Cortex of kidney (tissue), 1 donor: Measurements from ENCODE around the gene RBP3.

Experiments used
- DNase-seq: peaks from one replicate; lab custom pipeline; 2025; lab: John Stamatoyannopoulos, UW

The RBP3 gene

DNA sequence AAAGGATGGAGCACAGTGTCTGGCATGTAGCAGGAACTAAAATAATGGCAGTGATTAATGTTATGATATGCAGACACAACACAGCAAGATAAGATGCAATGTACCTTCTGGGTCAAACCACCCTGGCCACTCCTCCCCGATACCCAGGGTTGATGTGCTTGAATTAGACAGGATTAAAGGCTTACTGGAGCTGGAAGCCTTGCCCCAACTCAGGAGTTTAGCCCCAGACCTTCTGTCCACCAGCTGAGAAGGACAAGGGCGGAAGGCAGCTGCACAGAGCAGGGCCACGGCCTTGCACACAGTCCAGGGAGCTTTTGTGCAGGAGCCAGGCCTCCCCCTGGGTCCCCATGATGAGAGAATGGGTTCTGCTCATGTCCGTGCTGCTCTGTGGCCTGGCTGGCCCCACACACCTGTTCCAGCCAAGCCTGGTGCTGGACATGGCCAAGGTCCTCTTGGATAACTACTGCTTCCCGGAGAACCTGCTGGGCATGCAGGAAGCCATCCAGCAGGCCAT lies at the start of gene RBP3:
RBP3 (plus strand) TSS at position 226 of the 514 bp plus-strand sequence; CDS start at position 348, 122 bp downstream.
- DNase-seq = no peak

DNA sequence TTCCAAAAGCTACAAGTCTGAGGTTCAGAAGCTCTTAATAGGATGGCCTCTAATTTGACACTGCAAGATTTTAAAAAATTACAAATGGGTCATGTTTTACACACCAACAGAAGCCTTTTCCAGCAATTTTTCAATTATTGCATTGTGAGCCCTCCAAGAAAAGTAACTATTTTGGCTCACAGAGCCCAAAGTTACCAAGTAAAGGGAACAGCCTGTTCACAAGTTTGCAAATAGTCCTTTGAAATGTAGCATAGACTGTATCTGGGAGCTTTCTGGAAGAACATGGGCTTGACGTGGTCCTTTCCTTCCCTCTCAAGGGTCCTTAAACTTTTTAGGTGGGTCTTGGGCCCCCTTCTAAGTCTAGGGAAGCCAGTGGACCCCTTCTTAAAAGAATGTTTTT lies 49.4 kb upstream of the RBP3 start:
- no peak for DNase-seq

DNA sequence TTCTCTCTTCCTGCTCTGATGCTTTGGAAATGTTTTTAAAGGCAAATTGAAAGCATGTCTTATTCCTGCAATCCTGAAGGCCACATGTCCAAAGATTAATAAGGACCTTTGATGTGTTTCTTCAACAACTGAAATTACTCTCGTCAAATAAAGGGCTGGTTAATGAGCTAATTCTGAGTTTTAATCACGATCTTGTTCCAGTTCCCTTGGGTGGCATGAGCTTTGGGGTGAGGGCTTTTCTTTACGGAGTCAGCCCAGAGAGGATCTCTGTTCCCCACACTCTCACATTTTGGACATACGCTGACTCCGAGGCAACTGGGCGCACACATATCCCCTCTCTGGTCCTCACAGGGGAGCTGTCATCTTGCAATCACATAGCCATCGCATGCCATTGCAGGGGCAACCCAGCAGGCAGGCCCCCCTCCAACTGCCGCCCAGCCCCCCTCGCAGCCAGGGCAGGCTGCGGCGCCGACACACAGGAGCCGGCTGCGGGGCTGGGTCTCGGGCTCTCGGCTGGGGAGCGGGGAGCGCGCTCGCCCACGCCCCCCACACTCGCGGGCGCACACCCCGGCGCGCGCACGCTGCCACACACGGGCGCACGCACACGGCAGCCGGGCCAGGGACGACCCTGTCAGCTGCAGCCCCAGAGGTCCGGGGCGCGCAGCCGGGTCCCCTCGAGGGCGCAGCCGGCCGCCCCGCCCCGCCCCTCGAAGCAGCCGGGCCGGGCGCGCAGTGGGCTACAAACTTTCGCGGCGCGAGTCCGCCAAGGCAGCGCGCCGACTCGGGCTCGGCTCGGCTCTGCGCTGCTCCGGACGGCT lies 48.3 kb upstream of the RBP3 start, which contains the start of gene GDF10:
GDF10 (plus strand) TSS at position 587 of the 818 bp plus-strand sequence. CDS start 455 bp downstream, outside the sequence.
- no peak for DNase-seq

DNA sequence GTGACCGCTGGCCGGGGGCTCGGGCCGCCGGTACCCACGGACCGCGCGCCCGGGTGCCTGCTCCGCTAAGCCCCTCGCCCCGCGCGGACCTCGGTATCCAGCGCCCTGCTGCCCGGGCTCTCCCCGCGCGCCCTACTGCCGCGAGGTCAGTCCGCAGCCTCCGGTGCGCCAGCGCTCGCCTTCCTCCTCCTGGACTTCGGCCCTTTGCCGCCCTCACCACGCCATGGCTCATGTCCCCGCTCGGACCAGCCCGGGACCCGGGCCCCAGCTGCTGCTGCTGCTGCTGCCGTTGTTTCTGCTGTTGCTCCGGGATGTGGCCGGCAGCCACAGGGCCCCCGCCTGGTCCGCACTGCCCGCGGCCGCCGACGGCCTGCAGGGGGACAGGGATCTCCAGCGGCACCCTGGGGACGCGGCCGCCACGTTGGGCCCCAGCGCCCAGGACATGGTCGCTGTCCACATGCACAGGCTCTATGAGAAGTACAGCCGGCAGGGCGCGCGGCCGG lies 47.7 kb upstream of the RBP3 start:
- DNase-seq = no peak

DNA sequence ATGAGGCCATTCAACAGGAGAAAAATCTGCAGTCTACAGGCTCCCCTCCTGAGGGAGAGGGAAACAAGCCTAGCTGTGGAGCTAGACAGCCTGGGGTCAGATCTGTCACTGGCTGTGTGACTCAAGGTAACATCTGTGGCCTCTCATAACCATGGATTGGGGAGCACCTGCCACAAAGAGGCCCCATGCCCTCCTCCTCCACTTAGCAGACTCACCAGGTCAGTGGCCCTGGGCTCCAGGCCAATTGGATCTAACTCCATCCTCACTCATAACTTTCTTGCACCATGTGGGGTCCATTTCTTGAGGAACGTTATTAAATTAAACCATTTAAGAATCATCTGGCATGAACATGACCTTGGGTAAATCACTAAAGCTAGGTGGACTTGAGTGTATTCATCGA lies 46.3 kb upstream of the RBP3 start:
- DNase-seq = no peak

DNA sequence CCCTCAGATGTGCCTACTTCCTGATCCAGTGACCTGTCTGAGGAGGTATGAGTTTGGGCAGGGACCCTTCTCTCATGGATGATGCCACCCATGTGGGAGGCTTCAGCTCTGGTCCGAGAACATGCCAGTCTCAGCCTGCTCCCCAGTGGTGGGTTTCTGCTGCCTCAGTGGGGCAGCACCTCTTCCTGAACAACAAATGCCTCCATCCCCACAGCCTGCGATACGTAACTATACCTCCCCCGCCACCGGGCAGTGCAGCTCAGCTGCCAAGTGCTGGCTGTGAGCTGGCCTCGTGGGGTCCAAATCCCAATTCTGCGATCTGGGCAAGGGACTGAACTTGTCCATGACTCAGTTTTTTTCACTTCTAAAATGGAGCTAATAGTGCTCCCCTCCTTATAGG lies 45.1 kb upstream of the RBP3 start:
- no peak for DNase-seq

DNA sequence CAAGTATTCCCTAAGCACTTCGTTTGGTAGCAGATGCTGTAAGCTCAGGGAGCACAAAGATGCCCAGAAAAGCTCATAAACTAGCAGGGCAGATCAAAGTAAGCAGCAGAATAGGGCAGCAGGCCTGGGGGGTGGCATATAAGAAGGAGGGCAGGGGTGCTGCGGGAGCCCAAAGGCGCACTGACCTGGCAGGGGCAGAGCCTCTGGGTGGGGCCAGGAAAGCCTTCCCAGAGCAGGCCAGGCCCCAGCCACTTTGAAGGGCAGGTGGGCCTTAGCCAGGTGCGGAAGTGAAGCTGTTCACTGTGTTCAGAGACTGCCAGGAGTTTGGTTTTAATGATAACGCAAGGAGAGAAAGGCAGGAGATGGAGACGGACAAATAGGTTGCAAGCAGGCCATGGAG lies 44.3 kb upstream of the RBP3 start:
- DNase-seq = no peak

DNA sequence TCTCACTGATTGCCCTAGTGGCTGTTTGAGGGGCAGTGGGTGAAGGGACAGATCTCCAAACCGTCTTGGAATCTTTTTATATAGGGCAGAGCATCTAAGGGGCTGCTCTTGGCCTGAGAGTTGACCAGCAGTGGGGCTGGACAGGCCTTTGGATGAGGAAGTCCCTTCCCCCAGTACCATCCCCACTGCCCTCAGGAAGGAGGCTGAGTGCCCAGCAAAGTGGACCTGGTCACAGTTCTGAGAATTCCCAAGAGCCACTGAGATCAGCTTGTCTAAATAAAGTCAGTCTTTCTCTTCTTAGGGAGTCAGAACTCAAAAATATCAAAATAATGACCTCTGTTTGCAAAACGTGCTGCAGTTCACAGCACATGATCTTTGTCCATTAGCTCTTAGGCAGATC lies 42.6 kb upstream of the RBP3 start:
- no peak for DNase-seq

DNA sequence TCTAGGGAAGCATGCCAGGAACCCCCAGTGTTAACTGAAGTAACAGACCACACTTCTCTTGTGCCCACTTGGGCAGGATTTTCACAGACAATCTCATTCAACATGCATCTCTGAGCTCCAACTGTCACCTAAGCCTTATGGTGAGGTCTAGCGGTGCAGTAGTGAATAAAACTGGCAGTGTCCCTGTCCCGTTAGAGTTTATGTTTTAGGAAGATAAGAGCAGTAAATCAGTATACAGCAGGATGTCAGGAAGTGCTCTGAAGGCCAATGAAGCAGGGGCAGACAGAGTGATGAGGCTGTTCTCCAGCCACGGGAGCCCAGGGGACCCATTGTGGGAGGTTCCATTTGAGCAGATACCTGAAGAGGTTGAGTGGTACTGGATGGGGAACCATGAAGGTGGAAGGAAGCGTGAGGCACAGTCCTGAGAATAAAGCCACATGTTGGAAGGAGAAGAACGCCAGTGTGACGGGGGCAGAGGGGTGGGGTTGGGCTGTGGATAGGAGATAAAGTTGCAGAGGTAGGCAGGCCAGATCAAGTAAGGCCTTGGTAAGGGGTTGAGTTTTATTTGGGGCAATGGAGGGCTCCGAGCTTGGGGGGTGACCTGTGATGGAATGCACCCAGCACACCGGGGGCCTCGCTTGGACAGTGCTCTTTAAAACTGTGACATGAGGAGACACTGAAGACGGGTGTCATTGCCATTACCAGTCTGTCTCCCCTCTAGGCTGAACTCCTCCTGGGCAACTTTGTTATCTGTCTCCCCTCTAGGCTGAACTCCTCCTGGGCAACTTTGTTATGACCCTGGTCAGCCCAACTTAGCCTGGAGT lies 41.6 kb upstream of the RBP3 start:
- no peak for DNase-seq

DNA sequence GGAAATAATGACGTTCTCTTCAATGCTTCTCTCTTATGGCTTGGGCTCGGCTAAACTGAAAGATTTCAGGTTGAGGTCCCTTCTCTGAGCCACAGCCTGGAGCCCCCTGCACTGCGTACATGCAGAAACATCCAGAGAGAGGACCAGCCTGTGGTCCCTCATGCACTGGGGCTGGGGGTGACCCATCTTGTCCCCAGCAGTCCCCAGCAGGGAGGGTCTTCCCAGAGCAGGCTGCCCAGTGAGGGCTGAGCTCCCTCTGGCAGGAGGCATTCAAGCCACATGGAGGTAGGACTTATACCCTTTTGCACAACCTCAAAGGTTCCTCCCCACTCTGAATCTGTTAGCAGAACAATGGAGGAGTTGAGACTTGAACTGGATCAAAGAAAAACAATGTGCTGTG lies 40.8 kb upstream of the RBP3 start:
- DNase-seq = no peak

DNA sequence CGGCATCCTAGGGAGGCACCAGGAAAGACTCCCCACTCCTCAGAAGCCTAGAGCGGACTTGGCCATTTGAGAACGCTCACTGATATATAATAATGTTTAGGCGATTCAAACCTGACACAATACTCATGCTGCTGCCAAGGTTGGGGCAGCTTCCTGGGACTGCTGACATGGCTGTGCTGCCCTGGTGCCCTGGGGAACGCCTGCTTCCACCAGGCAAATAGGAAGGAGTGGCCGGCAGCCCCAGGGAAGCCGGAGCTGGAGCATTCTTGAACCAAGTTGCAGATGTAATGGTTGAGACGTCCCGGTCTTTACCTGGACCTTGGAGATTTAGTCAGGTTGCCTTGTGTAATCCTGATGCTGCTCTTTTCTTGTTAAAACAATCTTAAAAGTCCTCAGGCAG lies 39.4 kb upstream of the RBP3 start:
- DNase-seq = no peak

DNA sequence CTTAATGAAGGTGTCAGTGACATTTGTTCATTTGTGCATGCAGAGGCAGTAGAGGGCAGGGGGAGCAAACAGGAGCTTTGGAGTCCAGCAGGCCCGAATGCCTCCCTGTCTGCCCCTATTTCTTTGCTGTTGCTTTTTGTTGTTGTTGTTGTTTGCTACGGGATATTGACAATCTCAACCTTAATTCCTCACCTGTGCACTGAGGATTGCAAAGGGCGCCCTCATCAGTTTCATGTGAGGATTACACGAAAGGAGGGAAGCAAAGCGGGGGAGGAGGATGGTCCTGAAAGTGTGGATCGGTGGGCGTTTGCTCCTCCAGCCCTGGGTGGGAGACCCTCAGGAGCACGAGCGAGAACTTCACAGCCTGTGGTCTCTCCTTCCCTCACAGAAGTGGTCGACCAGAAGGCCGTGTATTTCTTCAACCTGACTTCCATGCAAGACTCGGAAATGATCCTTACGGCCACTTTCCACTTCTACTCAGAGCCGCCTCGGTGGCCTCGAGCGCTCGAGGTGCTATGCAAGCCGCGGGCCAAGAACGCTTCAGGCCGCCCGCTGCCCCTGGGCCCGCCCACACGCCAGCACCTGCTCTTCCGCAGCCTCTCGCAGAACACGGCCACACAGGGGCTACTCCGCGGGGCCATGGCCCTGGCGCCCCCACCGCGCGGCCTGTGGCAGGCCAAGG lies 38.6 kb upstream of the RBP3 start:
- no peak for DNase-seq

DNA sequence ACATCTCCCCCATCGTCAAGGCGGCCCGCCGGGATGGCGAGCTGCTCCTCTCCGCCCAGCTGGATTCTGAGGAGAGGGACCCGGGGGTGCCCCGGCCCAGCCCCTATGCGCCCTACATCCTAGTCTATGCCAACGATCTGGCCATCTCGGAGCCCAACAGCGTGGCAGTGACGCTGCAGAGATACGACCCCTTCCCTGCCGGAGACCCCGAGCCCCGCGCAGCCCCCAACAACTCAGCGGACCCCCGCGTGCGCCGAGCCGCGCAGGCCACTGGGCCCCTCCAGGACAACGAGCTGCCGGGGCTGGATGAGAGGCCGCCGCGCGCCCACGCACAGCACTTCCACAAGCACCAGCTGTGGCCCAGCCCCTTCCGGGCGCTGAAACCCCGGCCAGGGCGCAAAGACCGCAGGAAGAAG lies 38.1 kb upstream of the RBP3 start:
- no peak for DNase-seq

DNA sequence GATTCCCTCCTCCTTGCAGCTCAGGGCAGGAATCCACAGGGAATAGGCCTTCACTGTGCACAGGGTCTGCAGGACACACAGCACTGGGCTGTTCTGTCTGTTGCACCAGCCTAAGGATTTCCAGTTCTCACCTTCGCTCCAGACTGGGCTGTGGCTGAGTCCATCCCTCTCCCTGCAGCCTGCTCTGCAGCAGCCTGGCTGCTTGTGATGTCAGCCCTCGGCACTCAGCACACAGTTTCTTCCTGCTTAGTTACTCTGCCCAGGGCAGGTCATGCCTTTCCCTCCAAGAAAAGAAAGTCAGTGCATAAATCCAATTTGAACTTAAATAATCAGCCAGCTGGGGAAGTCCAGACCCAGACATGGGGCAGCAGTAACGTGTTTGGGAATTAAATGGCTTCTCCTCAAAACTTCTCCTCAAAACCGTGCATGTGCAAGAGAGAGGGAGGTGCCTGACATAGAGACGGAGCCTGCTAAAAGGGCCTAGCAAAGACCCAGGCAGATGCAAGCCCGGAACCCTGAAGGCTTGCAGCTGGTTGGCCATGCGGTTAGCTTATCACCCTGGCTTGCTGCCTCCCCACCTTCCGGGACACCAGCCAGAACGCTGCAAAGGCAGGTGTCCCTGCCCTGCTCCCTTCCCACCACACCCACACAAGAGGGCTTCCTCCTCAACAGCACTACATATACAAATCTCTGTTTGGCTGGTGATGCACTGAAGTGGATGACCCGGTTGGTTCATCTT lies 36.8 kb upstream of the RBP3 start:
- DNase-seq = no peak

DNA sequence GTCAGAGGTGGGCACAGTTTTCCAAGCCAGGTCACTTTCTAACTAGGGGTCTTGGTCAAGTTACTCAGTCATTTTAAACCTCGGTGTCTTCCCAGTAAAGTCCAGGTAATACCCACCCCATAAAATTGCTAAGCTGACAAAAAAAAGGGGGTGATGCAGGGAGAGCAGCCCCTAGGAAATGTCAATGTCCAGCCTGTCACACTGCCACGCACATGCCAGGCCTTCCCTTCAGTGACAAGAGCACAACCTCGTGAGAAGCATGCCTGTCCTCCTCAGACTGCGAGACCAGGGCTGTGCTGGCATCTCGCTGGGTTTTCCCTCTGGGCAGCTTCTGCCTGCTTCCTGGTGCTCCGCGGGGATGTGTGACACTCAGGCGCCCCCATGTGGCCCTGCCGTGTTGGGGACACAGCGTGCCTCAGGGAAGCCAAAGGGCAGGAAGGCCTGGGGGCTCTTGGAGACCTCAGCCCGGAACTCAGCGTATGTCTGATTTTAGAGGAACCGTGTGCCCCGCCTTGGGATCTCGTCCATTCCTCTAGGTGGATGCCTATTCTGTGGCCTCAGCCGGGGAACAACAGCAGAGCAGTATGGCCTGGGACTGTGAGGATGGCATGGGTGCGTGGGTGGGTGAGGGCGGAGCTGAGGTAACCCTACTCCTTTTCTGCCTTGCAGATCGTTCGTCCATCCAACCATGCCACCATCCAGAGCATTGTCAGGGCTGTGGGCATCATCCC lies 36.1 kb upstream of the RBP3 start:
- DNase-seq = no peak

DNA sequence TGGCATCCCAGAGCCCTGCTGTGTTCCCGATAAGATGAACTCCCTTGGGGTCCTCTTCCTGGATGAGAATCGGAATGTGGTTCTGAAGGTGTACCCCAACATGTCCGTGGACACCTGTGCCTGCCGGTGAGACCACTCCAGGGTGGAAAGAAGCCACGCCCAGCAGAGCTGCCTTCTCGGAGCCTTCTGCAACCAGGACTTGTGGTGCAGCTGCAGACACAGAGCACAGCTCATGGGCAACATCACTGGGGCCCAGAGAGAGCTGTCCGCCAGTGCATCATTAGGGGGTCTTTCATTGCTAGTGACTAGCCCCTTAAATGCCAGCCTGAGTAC lies 35.5 kb upstream of the RBP3 start:
- DNase-seq = no peak

DNA sequence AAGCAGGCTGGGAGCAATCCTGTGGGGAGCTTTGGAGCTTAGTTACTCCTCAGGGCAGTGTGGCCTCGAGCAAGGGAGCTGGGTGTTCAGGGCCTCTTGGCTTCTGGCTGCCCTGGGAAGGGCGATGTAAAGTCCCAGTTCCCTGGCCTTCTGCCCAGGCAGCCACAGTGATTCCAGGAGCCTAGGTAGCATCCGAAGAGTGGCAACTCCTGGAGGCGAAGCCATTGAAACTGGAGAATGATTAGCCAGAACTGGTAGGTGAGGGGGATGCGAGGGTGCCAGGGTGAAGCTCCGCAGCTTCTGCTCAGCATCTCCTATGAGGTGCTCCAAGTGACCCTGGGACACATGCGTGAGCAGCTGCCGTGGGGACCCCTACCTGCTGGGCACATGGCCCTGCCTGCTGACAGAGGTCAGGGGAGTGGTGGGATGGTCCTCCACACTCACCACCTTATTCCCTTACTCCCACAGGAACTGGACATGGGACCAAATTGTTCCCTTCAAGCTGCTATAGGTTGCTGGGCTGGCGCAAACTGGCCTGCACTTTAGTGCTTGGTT lies 33.7 kb upstream of the RBP3 start:
- DNase-seq = no peak

DNA sequence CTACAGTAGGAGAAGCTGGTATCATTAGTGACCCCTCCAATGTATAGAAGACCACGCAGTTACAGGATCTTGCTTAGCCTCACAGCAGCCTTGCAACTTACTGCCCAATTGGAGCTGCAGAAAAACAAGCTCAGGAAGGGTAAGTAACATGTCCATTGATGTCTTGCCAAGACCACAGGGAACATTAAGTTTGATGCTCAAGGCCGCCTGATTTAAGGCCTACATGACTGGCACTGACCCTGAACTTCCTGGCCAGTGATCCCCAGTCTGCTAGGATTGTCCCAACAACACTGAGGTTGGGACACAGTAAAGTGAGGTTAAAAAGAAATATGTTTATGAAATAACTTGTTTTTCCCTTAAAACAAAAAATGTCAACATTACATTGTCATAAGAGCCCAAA lies 32.7 kb upstream of the RBP3 start:
- no peak for DNase-seq

DNA sequence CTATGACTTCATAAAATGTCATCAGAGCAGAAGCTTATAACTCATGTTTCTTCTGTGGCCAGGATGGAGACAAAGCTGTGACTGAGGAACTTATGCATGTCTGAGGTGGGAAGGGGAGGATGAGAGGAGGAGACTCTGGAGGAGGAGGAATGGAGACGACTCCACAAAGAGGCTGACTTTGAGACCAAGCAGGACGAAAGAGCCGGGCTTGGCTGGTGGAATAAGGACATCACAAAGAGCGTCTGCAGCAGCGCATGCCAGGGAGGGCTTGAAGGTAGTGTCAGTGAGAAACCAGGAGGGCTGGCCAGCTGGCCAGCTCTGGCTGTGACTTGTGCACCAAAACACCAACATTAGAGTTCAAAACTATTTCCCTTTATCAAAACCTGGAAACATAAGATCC lies 32.0 kb upstream of the RBP3 start:
- DNase-seq = no peak

DNA sequence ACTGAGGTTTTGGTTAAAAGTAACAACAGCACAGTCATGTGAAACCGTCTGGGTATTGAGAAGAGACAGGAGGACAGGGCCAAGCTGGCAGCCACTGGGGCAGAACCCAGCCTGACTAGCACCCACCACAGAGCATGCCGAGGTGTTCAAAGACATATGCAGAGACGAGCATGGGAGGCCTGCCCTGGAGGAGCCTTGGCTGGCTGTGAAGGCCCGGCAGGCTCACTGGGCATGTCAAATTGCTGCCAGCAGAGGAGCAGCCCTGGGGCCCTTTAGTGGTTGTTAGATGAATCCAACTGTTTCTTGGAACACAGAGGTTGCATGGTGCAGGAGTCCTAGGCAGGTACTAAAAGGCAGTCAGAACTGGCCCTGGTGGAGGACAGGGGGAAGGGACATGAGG lies 30.9 kb upstream of the RBP3 start:
- no peak for DNase-seq

DNA sequence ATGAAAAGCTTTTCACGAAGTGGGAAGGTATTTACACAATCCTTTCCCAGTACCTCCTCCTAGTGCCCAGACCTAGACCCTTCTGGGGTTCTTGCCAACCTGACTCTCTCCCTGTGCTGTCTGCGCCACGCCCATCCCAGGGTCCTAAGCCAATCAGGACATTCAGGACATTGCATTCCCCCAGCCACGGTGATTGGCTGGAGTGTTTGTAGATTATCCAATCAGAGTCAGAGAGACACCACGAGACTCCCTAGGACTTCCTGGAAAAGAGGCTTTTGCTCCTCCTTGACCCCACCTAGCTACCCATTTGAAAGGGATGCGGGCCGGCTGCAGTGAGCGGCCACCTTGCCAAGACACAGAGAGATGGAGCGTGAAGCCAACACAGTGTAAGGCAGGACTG lies 29.5 kb upstream of the RBP3 start:
- no peak for DNase-seq
